Skeletal muscle satellite cell (primary cell): Measurements from ENCODE around the gene CBX5.
"Not testable (repeated sequence)": the region's sequence is repeated elsewhere in the genome, so short reads cannot be mapped to it uniquely, and the experiment has no call there.

Experiments used
- H3K27me3 ChIP-seq: 2 replicates; pipeline ENCODE4 v1.7.0; 2013; ENCODE audit warnings: low read length; ENCODE audit not compliant: control insufficient read depth, insufficient read depth
- H3K36me3 ChIP-seq: 2 replicates; pipeline ENCODE4 v1.7.0; 2013; ENCODE audit warnings: mild to moderate bottlenecking, control low read depth, low read length; ENCODE audit not compliant: insufficient read depth
- H3K4me1 ChIP-seq: 2 replicates; pipeline ENCODE4 v1.7.0; 2013; ENCODE audit warnings: low read length; ENCODE audit not compliant: control insufficient read depth, insufficient read depth
- H3K4me2 ChIP-seq: 2 replicates; pipeline ENCODE4 v1.7.0; 2013; ENCODE audit warnings: mild to moderate bottlenecking, low read length
- H3K4me3 ChIP-seq: 2 replicates; pipeline ENCODE4 v1.7.0; 2013; ENCODE audit warnings: low read length
- H3K9ac ChIP-seq: 2 replicates; pipeline ENCODE4 v1.7.0; 2013; ENCODE audit warnings: mild to moderate bottlenecking, low read depth, low read length, moderate library complexity
- H3K9me3 ChIP-seq: replicated peaks from 2 replicates; pipeline ENCODE4 v1.7.0; 2013; ENCODE audit warnings: mild to moderate bottlenecking, control low read depth, low read length

Gene CBX5

GRCh38 chr12:54229624-54230212 is 50.2 kb downstream of the CBX5 start:
- no peaks in the 10 kb centered on the region for H3K27me3 ChIP-seq

GRCh38 chr12:54228471-54228870 is 51.5 kb downstream of the CBX5 start:
- Histone ChIP-seq H3K4me2 (no peak overlapping the region), H3K4me1 (peaks cover 37% of the 10 kb centered on the region), H3K36me3 (no peaks in the 10 kb centered on the region), H3K4me3 (no peak overlapping the region), H3K27me3 (no peaks in the 10 kb centered on the region), H3K9ac (no peak overlapping the region), H3K9me3 (no peaks in the 10 kb centered on the region)

More at GRCh38 chr12:54229624-54230212, 50.2 kb downstream of the CBX5 start:
- Histone ChIP-seq H3K36me3 (no peaks in the 10 kb centered on the region), H3K4me3 (peak overlapping the region; percentile 0), H3K9me3 (no peaks in the 10 kb centered on the region), H3K4me1 (peaks cover 37% of the 10 kb centered on the region), H3K4me2 (peak overlapping the region; percentile 72), H3K9ac (peak overlapping the region; percentile 57)

GRCh38 chr12:54227927-54228326 is 52.0 kb downstream of the CBX5 start:
- not testable (repeated sequence) for H3K4me2 ChIP-seq, H3K9ac ChIP-seq, H3K36me3 ChIP-seq, H3K4me3 ChIP-seq, H3K9me3 ChIP-seq, H3K27me3 ChIP-seq
- peaks cover 36% of the 10 kb centered on the region for H3K4me1 ChIP-seq

GRCh38 chr12:54227376-54227775 is 52.5 kb downstream of the CBX5 start:
- peaks cover 33% of the 10 kb centered on the region for H3K4me1 ChIP-seq
- H3K9me3 ChIP-seq = no peaks in the 10 kb centered on the region
- no peaks in the 10 kb centered on the region for H3K36me3 ChIP-seq
- H3K27me3 ChIP-seq = no peaks in the 10 kb centered on the region
- no peak overlapping the region for H3K4me3 ChIP-seq
- H3K9ac ChIP-seq = no peak overlapping the region
- no peak overlapping the region for H3K4me2 ChIP-seq

- no peaks in the 10 kb centered on the region for H3K9me3 ChIP-seq
- H3K9ac ChIP-seq = no peak overlapping the region
- H3K4me3 ChIP-seq = no peak overlapping the region
- no peaks in the 10 kb centered on the region for H3K27me3 ChIP-seq
- no peaks in the 10 kb centered on the region for H3K36me3 ChIP-seq
- H3K4me1 ChIP-seq = peaks cover 38% of the 10 kb centered on the region
- no peak overlapping the region for H3K4me2 ChIP-seq
These were observed 54.3 kb downstream of the CBX5 start for GRCh38 chr12:54225666-54226065.

GRCh38 chr12:54222609-54223008 is 57.3 kb downstream of the CBX5 start:
- Histone ChIP-seq H3K4me2 (peak overlapping the region; percentile 55), H3K4me3 (no peak overlapping the region), H3K9me3 (no peaks in the 10 kb centered on the region), H3K9ac (peak overlapping the region; percentile 41), H3K36me3 (no peaks in the 10 kb centered on the region), H3K4me1 (peaks cover 26% of the 10 kb centered on the region), H3K27me3 (no peaks in the 10 kb centered on the region)

- Histone ChIP-seq H3K9me3 (no peaks in the 10 kb centered on the region), H3K36me3 (no peaks in the 10 kb centered on the region), H3K9ac (no peak overlapping the region), H3K4me2 (no peak overlapping the region), H3K27me3 (no peaks in the 10 kb centered on the region), H3K4me1 (peaks cover 34% of the 10 kb centered on the region), H3K4me3 (no peak overlapping the region)
These were observed 58.4 kb downstream of the CBX5 start for GRCh38 chr12:54221402-54221984.

- Histone ChIP-seq H3K9me3 (no peaks in the 10 kb centered on the region), H3K36me3 (no peaks in the 10 kb centered on the region)
These were observed 59.4 kb downstream of the CBX5 start for GRCh38 chr12:54220567-54220966.

GRCh38 chr12:54220092-54220557 is 59.8 kb downstream of the CBX5 start:
- peak overlapping the region; percentile 24 for H3K4me2 ChIP-seq
- H3K27me3 ChIP-seq = no peaks in the 10 kb centered on the region
- H3K4me1 ChIP-seq = peaks cover 34% of the 10 kb centered on the region
- H3K9ac ChIP-seq = peak overlapping the region; percentile 49
- no peaks in the 10 kb centered on the region for H3K36me3 ChIP-seq
- no peak overlapping the region for H3K4me3 ChIP-seq
- no peaks in the 10 kb centered on the region for H3K9me3 ChIP-seq

More at GRCh38 chr12:54220567-54220966, 59.4 kb downstream of the CBX5 start:
- Histone ChIP-seq H3K4me2 (no peak overlapping the region), H3K9ac (peak overlapping the region; percentile 49), H3K4me3 (no peak overlapping the region), H3K4me1 (peaks cover 34% of the 10 kb centered on the region), H3K27me3 (no peaks in the 10 kb centered on the region)

- H3K4me3 ChIP-seq = peak overlapping the region; percentile 62
These were observed 62.1 kb downstream of the CBX5 start for GRCh38 chr12:54217774-54218241.

GRCh38 chr12:54216797-54217661 is 62.9 kb downstream of the CBX5 start:
- Histone ChIP-seq H3K9me3 (no peaks in the 10 kb centered on the region), H3K4me3 (peak overlapping the region; percentile 62), H3K9ac (peak overlapping the region; percentile 70), H3K36me3 (no peaks in the 10 kb centered on the region), H3K27me3 (no peaks in the 10 kb centered on the region), H3K4me2 (peak overlapping the region; percentile 81), H3K4me1 (peaks cover 28% of the 10 kb centered on the region)

More at GRCh38 chr12:54217774-54218241, 62.1 kb downstream of the CBX5 start:
- H3K4me1 ChIP-seq = peaks cover 33% of the 10 kb centered on the region
- no peaks in the 10 kb centered on the region for H3K27me3 ChIP-seq
- peak overlapping the region; percentile 70 for H3K9ac ChIP-seq
- H3K36me3 ChIP-seq = no peaks in the 10 kb centered on the region
- no peaks in the 10 kb centered on the region for H3K9me3 ChIP-seq
- peak overlapping the region; percentile 81 for H3K4me2 ChIP-seq
